H1 (cell line): ENCODE measurements around the gene NDUFA12. TPM values are rescaled to one million over a fixed set of nuclear protein-coding genes. Genes with fewer than 3 reads are reported as not detected.

Source experiments
- CTCF ChIA-PET: fragments of 300-600 bp; sonication (Branson Sonifier 250); formaldehyde crosslinking; loops from one replicate; lab custom pipeline; 2021; ENCODE audit not compliant: partially characterized antibody; lab: Charles Lee
- POLR2A ChIA-PET: fragments of 300-600 bp; sonication (Branson Sonifier 250); formaldehyde crosslinking; loops from one replicate; lab custom pipeline; 2021; ENCODE audit warnings: inconsistent platforms; ENCODE audit not compliant: partially characterized antibody; lab: Charles Lee
- DNase-seq, 2 experiments: peaks; one replicate each; pipeline versions ENCODE4 v3.0.0 to v3.0.0-alpha.2; 2010 to 2022; ENCODE audit warnings: low spot score in 2 of 2, low read depth in 1 of 2, mixed read lengths in 1 of 2
- FAIRE-seq: peaks from 2 replicates; lab custom pipeline; 2011; peaks lifted over from hg19 to GRCh38; lab: Jason Lieb, UNC
- H2AFZ ChIP-seq: 2 replicates; pipeline ENCODE4 v1.8.1; 2012; ENCODE audit warnings: low read length, inconsistent platforms
- H2AK5ac ChIP-seq: 2 replicates; pipeline ENCODE4 v1.6.1; 2013; ENCODE audit warnings: low read depth, low read length
- H2BK120ac ChIP-seq: replicated peaks from 2 replicates; pipeline ENCODE3; 2013; ENCODE audit warnings: low read depth, low read length, inconsistent platforms
- H2BK12ac ChIP-seq: 2 replicates; pipeline ENCODE4 v1.6.1; 2013; ENCODE audit warnings: low read depth, low read length
- H2BK15ac ChIP-seq: 2 replicates; pipeline ENCODE4 v1.6.1; 2013; ENCODE audit warnings: low read length
- H2BK20ac ChIP-seq: 2 replicates; pipeline ENCODE4 v1.6.1; 2013; ENCODE audit warnings: low read length
- H2BK5ac ChIP-seq: 2 replicates; pipeline ENCODE4 v1.6.1; 2013; ENCODE audit warnings: low read depth, low read length
- H3K14ac ChIP-seq: 2 replicates; pipeline ENCODE4 v1.6.1; 2013; ENCODE audit warnings: inconsistent platforms; ENCODE audit not compliant: insufficient read length
- H3K18ac ChIP-seq: 2 replicates; pipeline ENCODE4 v1.6.1; 2013; ENCODE audit warnings: low read length; ENCODE audit errors: extremely low read depth
- H3K23ac ChIP-seq: 2 replicates; pipeline ENCODE4 v1.6.1; 2013; ENCODE audit warnings: inconsistent platforms; ENCODE audit not compliant: insufficient read length
- H3K23me2 ChIP-seq: 2 replicates; pipeline ENCODE4 v1.6.1; 2013; ENCODE audit warnings: low read depth, low read length
- H3K27ac ChIP-seq: 2 replicates; pipeline ENCODE4 v1.6.1; 2011; ENCODE audit warnings: low read depth, low read length, inconsistent platforms
- H3K27me3 ChIP-seq, 4 experiments: replicated peaks in 1 of 4; 1 replicate in 1 of 4; 2 replicates in 3 of 4; pipeline versions ENCODE4 v1.6.1 to v1.8.1; 2011 to 2013; ENCODE audit warnings: low read length in 3 of 4, mild to moderate bottlenecking in 3 of 4, inconsistent platforms in 2 of 4, mixed read lengths in 2 of 4, moderate library complexity in 1 of 4; ENCODE audit not compliant: control insufficient read depth in 3 of 4, insufficient read depth in 3 of 4; ENCODE audit errors: extremely low read depth in 1 of 4
- H3K36me3 ChIP-seq, 4 experiments: 2 replicates each; pipeline versions ENCODE4 v1.6.1 to v1.8.1; 2011 to 2013; ENCODE audit warnings: mild to moderate bottlenecking in 4 of 4, low read length in 3 of 4, moderate library complexity in 2 of 4, control low read depth in 1 of 4, inconsistent platforms in 1 of 4; ENCODE audit not compliant: insufficient read depth in 4 of 4, control insufficient read depth in 2 of 4
- H3K4ac ChIP-seq: replicated peaks from 2 replicates; pipeline ENCODE3; 2013; ENCODE audit warnings: low read length, low read depth, mixed read lengths, inconsistent platforms; ENCODE audit not compliant: insufficient read length
- H3K4me1 ChIP-seq, 4 experiments: replicated peaks in 1 of 4; 1 replicate in 1 of 4; 2 replicates in 3 of 4; pipeline versions ENCODE4 v1.6.1 to v1.8.1; 2011 to 2013; ENCODE audit warnings: low read length in 3 of 4, inconsistent platforms in 2 of 4, mixed read lengths in 1 of 4; ENCODE audit not compliant: insufficient read depth in 4 of 4, control insufficient read depth in 3 of 4
- H3K4me2 ChIP-seq, 2 experiments: 2 replicates each; pipeline versions ENCODE4 v1.6.1 to v1.8.1; 2011 to 2013; ENCODE audit warnings: low read depth in 2 of 2, low read length in 2 of 2, control low read depth in 1 of 2, inconsistent platforms in 1 of 2, mild to moderate bottlenecking in 1 of 2; ENCODE audit not compliant: insufficient read depth in 1 of 2
- H3K4me3 ChIP-seq, 4 experiments: fragments of 200-600, 300-600 bp in 1 of 4; sonication (generic), shearing (Covaris generic), sonication (Bioruptor Twin) in 1 of 4; 2 replicates each; pipeline versions ENCODE4 v1.5.1 to v1.8.1; 2011 to 2016; ENCODE audit warnings: low read length in 4 of 4, low read depth in 3 of 4, control low read depth in 2 of 4, inconsistent platforms in 2 of 4, mild to moderate bottlenecking in 2 of 4, mixed read lengths in 1 of 4, moderate library complexity in 1 of 4; ENCODE audit not compliant: insufficient read depth in 2 of 4; ENCODE audit errors: extremely low read depth in 1 of 4
- H3K56ac ChIP-seq: replicated peaks from 2 replicates; pipeline ENCODE3; 2013; ENCODE audit warnings: low read depth, mild to moderate bottlenecking, mixed read lengths, low read length, inconsistent platforms; ENCODE audit not compliant: insufficient read length
- H3K79me1 ChIP-seq: 2 replicates; pipeline ENCODE4 v1.6.1; 2013; ENCODE audit warnings: low read depth, low read length, control low read depth
- H3K79me2 ChIP-seq, 2 experiments: 2 replicates each; pipeline versions ENCODE4 v1.6.1 to v1.8.1; 2012 to 2013; ENCODE audit warnings: low read length in 2 of 2, mild to moderate bottlenecking in 2 of 2, inconsistent platforms in 1 of 2; ENCODE audit not compliant: insufficient read depth in 2 of 2, control insufficient read depth in 1 of 2
- H3K9ac ChIP-seq, 4 experiments: replicated peaks in 1 of 4; 1 replicate in 1 of 4; 2 replicates in 3 of 4; pipeline versions ENCODE4 v1.6.1 to v1.8.1; 2011 to 2013; ENCODE audit warnings: low read depth in 3 of 4, low read length in 3 of 4, control low read depth in 2 of 4, mild to moderate bottlenecking in 2 of 4, moderate library complexity in 2 of 4, inconsistent platforms in 1 of 4; ENCODE audit errors: extremely low read depth in 1 of 4
- H3K9me3 ChIP-seq, 2 experiments: 2 replicates each; pipeline versions ENCODE4 v1.6.1 to v1.8.1; 2012 to 2013; ENCODE audit warnings: mild to moderate bottlenecking in 2 of 2, moderate library complexity in 2 of 2, control low read depth in 1 of 2, inconsistent platforms in 1 of 2, low read depth in 1 of 2, low read length in 1 of 2, mixed read lengths in 1 of 2; ENCODE audit not compliant: insufficient read depth in 2 of 2
- H4K20me1 ChIP-seq, 2 experiments: replicated peaks in 1 of 2; 2 replicates each; pipeline versions ENCODE3 to v1.8.1; 2011 to 2013; ENCODE audit warnings: inconsistent platforms in 2 of 2, low read length in 2 of 2, mild to moderate bottlenecking in 1 of 2; ENCODE audit not compliant: insufficient read depth in 2 of 2, control insufficient read depth in 1 of 2
- H4K5ac ChIP-seq: 2 replicates; pipeline ENCODE4 v1.6.1; 2013; ENCODE audit warnings: low read length, low read depth, mixed read lengths, inconsistent platforms; ENCODE audit not compliant: insufficient read length
- H4K8ac ChIP-seq: 2 replicates; pipeline ENCODE4 v1.8.0; 2013; ENCODE audit warnings: mild to moderate bottlenecking, moderate library complexity, low read length, inconsistent platforms; ENCODE audit not compliant: insufficient read depth; ENCODE audit errors: extremely low read depth
- H4K91ac ChIP-seq: replicated peaks from 2 replicates; pipeline ENCODE3; 2013; ENCODE audit warnings: low read length, mixed read lengths, inconsistent platforms; ENCODE audit not compliant: insufficient read length
- CBX5 ChIP-seq: fragments of 300-800, 300-1000 bp; sonication (generic); IDR thresholded peaks from 2 replicates; pipeline ENCODE4 v1.7.1; 2016; ENCODE audit warnings: antibody characterized with exemption, low read length, low read depth
- CBX8 ChIP-seq: fragments of 300-800, 300-1000 bp; sonication (generic); IDR thresholded peaks from 2 replicates; pipeline ENCODE4 v1.7.1; 2016; ENCODE audit warnings: low read depth, low read length, borderline replicate concordance
- FOSL1 ChIP-seq: IDR thresholded peaks from 2 replicates; pipeline ENCODE4 v1.6.1; 2011; ENCODE audit warnings: mild to moderate bottlenecking, low read depth, low read length, moderate library complexity; ENCODE audit not compliant: insufficient read depth
- RBBP5 ChIP-seq: IDR thresholded peaks from 2 replicates; pipeline ENCODE4 v1.7.1; 2012; ENCODE audit warnings: low read depth, mild to moderate bottlenecking, inconsistent platforms, low read length, moderate library complexity, borderline replicate concordance
- WGBS, 2 experiments: shearing (Covaris generic) in 1 of 2; methylation state at CpG; one replicate each; pipeline versions ENCODE4 v1.1.6 to v1.1.7; 2013 to 2015; ENCODE audit warnings: low lambda C conversion rate in 2 of 2, mixed read lengths in 2 of 2, inconsistent platforms in 1 of 2, low coverage in 1 of 2, missing lambda C conversion rate in 1 of 2; ENCODE audit not compliant: insufficient replicate concordance in 2 of 2, insufficient coverage in 1 of 2, insufficient read length in 1 of 2; ENCODE audit errors: extremely low coverage in 1 of 2, missing lambda C conversion rate in 1 of 2; 5-methylcytosine and 5-hydroxymethylcytosine counted together
- polyA plus RNA-seq, 7 experiments: library from polyadenylated mRNA; depleted of rRNA in 3 of 7; stranded (reverse) in 5 of 7; unstranded in 2 of 7; fragments of >200 nt in 5 of 7; fragments of 200-250 nt in 2 of 7; gene quantifications; 1 replicate in 5 of 7; 2 replicates in 1 of 7; 4 replicates in 1 of 7; pipeline versions ENCODE4 v1.2.1 to v1.2.3, GENCODE V29; 2011 to 2013; ENCODE audit warnings: missing spikeins in 2 of 7, mixed read lengths in 2 of 7
- total RNA-seq: library from RNA; stranded (reverse); fragmentation: NEBNext Ultra II Directional; extraction: Animal tissue kit (Norgen Biotek cat#: 25700); gene quantifications from 2 replicates; pipeline ENCODE4 v1.2.1, GENCODE V29; 2021

Gene NDUFA12
- total and polyA plus RNA-seq, 2 of the 8 experiments (the other 6 are each of a cell fraction or from before 2014, with no cell fraction given) = 98.1 to 157 TPM

DNA sequence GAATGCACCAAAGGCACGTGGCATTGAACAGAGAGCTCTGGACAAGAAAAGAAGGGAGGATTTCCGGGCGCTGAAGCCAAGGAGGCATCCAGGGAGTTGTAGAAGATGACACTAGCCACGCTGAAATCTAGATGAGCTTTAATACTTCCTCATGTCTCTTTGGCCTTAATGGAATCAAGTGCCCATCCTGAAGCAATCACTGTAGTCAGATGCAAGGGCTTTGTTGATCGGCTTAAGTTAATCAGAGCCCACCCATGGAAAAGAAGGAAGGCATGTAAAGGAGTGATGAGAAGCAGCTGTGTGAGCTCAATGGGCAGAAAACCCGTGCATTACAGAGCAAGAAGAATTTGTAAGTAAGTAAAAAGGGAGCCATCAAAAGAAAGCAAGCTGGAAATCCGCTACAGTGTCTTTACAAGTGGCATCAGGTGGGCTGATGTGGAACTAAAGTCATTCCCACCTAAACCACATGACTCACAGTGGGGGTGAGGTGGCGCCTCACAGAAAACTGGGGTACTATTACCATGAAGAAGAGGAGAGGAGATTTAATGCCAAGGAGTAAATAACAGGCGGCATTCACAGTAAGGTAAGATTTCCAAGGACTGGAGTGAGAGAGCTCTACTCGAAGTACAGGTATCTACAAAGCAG is 48.4 kb downstream of the NDUFA12 start:
- H2BK120ac ChIP-seq = no peak overlapping the region
- H3K14ac ChIP-seq = no peak overlapping the region
- no peaks in the 10 kb centered on the region for H3K79me2 ChIP-seq
- H3K79me1 ChIP-seq = no peaks in the 10 kb centered on the region
- POLR2A ChIA-PET = interaction anchor here (0.8 to 1.4 kb wide), 3 partner anchors 12 to 39 kb away, joined by 3 to 4 read pairs (median 3); no protein-coding TSS in a partner anchor
- H2BK12ac ChIP-seq = no peak overlapping the region
- no peak overlapping the region for H3K4ac ChIP-seq
- DNase-seq = no peak
- TF ChIP-seq CBX8 = no peak
- TF ChIP-seq FOSL1 = no peak
- no peak for TF ChIP-seq RBBP5
- TF ChIP-seq CBX5 = no peak
- no peak overlapping the region for H3K27ac ChIP-seq
- no peak overlapping the region for H4K5ac ChIP-seq
- no peak overlapping the region for H3K18ac ChIP-seq
- no peak overlapping the region for H3K4me3 ChIP-seq
- H3K56ac ChIP-seq = no peak overlapping the region
- FAIRE-seq = no peak
- no peak overlapping the region for H3K4me2 ChIP-seq
- H3K4me1 ChIP-seq = no peaks in the 10 kb centered on the region
- H3K23me2 ChIP-seq = no peaks in the 10 kb centered on the region
- CTCF ChIA-PET = interaction anchor here (0.6 to 2.0 kb wide), 5 partner anchors 12 to 749 kb away, joined by 3 to 8 read pairs (median 4); no protein-coding TSS in a partner anchor
- no peak overlapping the region for H3K9ac ChIP-seq
- no peaks in the 10 kb centered on the region for H4K20me1 ChIP-seq
- H2AK5ac ChIP-seq = no peak overlapping the region
- no peaks in the 10 kb centered on the region for H3K27me3 ChIP-seq
- H4K91ac ChIP-seq = no peak overlapping the region
- no peak overlapping the region for H2AFZ ChIP-seq
- H3K9me3 ChIP-seq = no peaks in the 10 kb centered on the region
- no peak overlapping the region for H2BK5ac ChIP-seq
- 91% methylated on average over 10 of the region's 10 CpGs; no CpG with 5 or more reads in 1 of the 2 experiments for WGBS, 2 experiments
- no peak overlapping the region for H2BK15ac ChIP-seq
- no peak overlapping the region for H2BK20ac ChIP-seq
- no peaks in the 10 kb centered on the region for H3K36me3 ChIP-seq
- no peak overlapping the region for H4K8ac ChIP-seq
- no peak overlapping the region for H3K23ac ChIP-seq
